Gastroesophageal sphincter (tissue), 3 donors: ENCODE data around the gene WWP2.

ENCODE experiments used
- EP300 ChIP-seq: sonication (generic); formaldehyde crosslinking; IDR thresholded peaks from one replicate; pipeline ENCODE4 v1.6.1; 2017; ENCODE audit warnings: antibody characterized with exemption, mild to moderate bottlenecking
- POLR2A ChIP-seq, 2 donors: fragments of 450-650 bp; IDR thresholded peaks; one replicate each; pipeline ENCODE4 v1.6.1; 2017; ENCODE audit warnings: antibody characterized with exemption in 2 of 2, mild to moderate bottlenecking in 2 of 2, moderate library complexity in 1 of 2
- POLR2AphosphoS5 ChIP-seq: sonication (generic); formaldehyde crosslinking; IDR thresholded peaks from one replicate; pipeline ENCODE4 v1.6.1; 2017; ENCODE audit warnings: antibody characterized with exemption
- TF ChIP-seq, protein P1 (sequence below), 4 experiments: fragments of 200-600 bp in 2 of 4; fragments of 450-650 bp in 2 of 4; sonication (generic) in 1 of 4; IDR thresholded peaks; one replicate each; pipeline ENCODE4 v1.5.1; 2017 to 2019; ENCODE audit warnings: antibody characterized with exemption in 4 of 4, mild to moderate bottlenecking in 2 of 4, moderate library complexity in 2 of 4

DNA sequence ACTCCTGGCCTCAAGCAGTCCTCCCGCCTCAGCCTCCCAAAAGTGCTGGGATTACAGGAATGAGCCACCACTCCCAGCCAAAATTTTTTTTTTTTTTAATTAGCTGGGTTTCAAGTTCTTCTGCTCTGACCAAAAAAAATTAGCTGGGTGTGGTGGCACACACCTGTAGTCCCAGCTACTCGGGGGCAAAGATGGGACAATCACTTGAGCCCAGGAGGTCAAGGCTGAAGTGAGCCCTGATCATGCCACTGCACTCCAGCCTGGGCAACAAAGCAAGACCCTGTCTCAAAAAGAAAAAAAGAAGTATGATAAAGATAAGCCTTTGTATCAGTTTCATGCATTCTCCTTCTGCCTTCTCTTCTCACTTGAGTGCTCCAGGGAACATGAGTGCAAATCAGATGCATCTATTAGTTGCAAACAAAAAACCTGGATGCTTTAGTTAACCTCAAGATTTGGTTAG is 37.7 kb upstream of the WWP2 start:
- TF ChIP-seq, protein P1, sequence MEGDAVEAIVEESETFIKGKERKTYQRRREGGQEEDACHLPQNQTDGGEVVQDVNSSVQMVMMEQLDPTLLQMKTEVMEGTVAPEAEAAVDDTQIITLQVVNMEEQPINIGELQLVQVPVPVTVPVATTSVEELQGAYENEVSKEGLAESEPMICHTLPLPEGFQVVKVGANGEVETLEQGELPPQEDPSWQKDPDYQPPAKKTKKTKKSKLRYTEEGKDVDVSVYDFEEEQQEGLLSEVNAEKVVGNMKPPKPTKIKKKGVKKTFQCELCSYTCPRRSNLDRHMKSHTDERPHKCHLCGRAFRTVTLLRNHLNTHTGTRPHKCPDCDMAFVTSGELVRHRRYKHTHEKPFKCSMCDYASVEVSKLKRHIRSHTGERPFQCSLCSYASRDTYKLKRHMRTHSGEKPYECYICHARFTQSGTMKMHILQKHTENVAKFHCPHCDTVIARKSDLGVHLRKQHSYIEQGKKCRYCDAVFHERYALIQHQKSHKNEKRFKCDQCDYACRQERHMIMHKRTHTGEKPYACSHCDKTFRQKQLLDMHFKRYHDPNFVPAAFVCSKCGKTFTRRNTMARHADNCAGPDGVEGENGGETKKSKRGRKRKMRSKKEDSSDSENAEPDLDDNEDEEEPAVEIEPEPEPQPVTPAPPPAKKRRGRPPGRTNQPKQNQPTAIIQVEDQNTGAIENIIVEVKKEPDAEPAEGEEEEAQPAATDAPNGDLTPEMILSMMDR (IDR thresholded peaks at IDR 0.05) = no peak
- no peak for TF ChIP-seq POLR2AphosphoS5
- no peak for TF ChIP-seq POLR2A (IDR thresholded peaks at IDR 0.05)
- no peak for TF ChIP-seq EP300
